WTC11 (cell line): Measurements from ENCODE around the gene ADGRA1.

Experiments used
- CTCF ChIP-seq: fragments of 200-600 bp; IDR thresholded peaks from 2 replicates; pipeline ENCODE4 v1.8.0; 2022; ENCODE audit warnings: antibody characterized with exemption
- FOXK1 ChIP-seq: sonication (generic); formaldehyde crosslinking; IDR thresholded peaks from 2 replicates; pipeline ENCODE4 v1.8.0; 2022; ENCODE audit warnings: mild to moderate bottlenecking, moderate library complexity, missing genetic modification reagents
- TEAD4 ChIP-seq: sonication (generic); formaldehyde crosslinking; IDR thresholded peaks from 2 replicates; pipeline ENCODE4 v1.8.0; 2022; ENCODE audit warnings: mild to moderate bottlenecking, missing genetic modification reagents
- ZNF512 ChIP-seq: sonication (generic); formaldehyde crosslinking; IDR thresholded peaks from 2 replicates; pipeline ENCODE4 v1.8.1; 2022; ENCODE audit warnings: missing genetic modification reagents, borderline replicate concordance

- TF ChIP-seq FOXK1 (CRISPR knock-in tag): no peak
- no peak for TF ChIP-seq TEAD4 (CRISPR knock-in tag)
- no peak for TF ChIP-seq CTCF
- no peak for TF ChIP-seq ZNF512 (CRISPR knock-in tag)
Measured at GRCh38 chr10:133085251-133086125, 2.2 kb upstream of the ADGRA1 start.
